ENCODE results near the gene RGS9. TPM values are rescaled to one million over a fixed set of nuclear protein-coding genes. Genes with fewer than 3 reads are reported as not detected.

Gene RGS9
- total and polyA plus RNA-seq, 10 of the 15 experiments (the other 5 are each of a cell fraction or from before 2014, with no cell fraction given): 1.1 to 10.6 (median 5.6) TPM

- TF ChIP-seq SPI1 (IDR thresholded peaks at IDR 0.05; ENCODE audit: borderline replicate concordance, insufficient read depth, low read depth, low read length) (no peak), ZNF592 (IDR thresholded peaks at IDR 0.05) (no peak), MEF2B (IDR thresholded peaks at IDR 0.05; ENCODE audit: partially characterized antibody, poor library complexity, severe bottlenecking) (no peak), STAT3 (IDR thresholded peaks at IDR 0.05; ENCODE audit: low read depth, low read length) (no peak)
Observed at GRCh38 chr17:65249774-65250173, 112.6 kb downstream of the RGS9 start (continued).

- Histone ChIP-seq H3K36me3 (ENCODE audit: control insufficient read depth in 2 of 2, insufficient read depth in 2 of 2, low read length in 1 of 2) (no peaks in the 10 kb centered on the region), H3K4me2 (ENCODE audit: control insufficient read depth, insufficient read depth) (no peak overlapping the region), H3K9ac (ENCODE audit: control insufficient read depth, insufficient read depth, low read length) (no peak overlapping the region), H3K27me3 (replicated peaks in 1 of 2; ENCODE audit: control insufficient read depth in 2 of 2, insufficient read depth in 2 of 2, low read length in 1 of 2) (0 out of 4 replicates have a peak, but pooled peaks cover 0 to 1% of the 10 kb centered on the region in 2 experiments), H4K20me1 (ENCODE audit: control insufficient read depth, insufficient read depth) (no peaks in the 10 kb centered on the region), H2AFZ (ENCODE audit: control insufficient read depth, low read depth, low read length) (no peak overlapping the region), H3K9me3 (replicated peaks; ENCODE audit: control insufficient read depth, insufficient read depth, low read length) (no peaks in the 10 kb centered on the region; the same call in 2 of the 3 replicates), H3K4me1 (ENCODE audit: control insufficient read depth, insufficient read depth, low read length) (no peaks in the 10 kb centered on the region), H3K27ac (ENCODE audit: control insufficient read depth, insufficient read depth) (no peak overlapping the region), H3K4me3 (no peak overlapping the region), H3K79me2 (ENCODE audit: control insufficient read depth, insufficient read depth, low read length) (no peaks in the 10 kb centered on the region)
- TF ChIP-seq, protein P1, sequence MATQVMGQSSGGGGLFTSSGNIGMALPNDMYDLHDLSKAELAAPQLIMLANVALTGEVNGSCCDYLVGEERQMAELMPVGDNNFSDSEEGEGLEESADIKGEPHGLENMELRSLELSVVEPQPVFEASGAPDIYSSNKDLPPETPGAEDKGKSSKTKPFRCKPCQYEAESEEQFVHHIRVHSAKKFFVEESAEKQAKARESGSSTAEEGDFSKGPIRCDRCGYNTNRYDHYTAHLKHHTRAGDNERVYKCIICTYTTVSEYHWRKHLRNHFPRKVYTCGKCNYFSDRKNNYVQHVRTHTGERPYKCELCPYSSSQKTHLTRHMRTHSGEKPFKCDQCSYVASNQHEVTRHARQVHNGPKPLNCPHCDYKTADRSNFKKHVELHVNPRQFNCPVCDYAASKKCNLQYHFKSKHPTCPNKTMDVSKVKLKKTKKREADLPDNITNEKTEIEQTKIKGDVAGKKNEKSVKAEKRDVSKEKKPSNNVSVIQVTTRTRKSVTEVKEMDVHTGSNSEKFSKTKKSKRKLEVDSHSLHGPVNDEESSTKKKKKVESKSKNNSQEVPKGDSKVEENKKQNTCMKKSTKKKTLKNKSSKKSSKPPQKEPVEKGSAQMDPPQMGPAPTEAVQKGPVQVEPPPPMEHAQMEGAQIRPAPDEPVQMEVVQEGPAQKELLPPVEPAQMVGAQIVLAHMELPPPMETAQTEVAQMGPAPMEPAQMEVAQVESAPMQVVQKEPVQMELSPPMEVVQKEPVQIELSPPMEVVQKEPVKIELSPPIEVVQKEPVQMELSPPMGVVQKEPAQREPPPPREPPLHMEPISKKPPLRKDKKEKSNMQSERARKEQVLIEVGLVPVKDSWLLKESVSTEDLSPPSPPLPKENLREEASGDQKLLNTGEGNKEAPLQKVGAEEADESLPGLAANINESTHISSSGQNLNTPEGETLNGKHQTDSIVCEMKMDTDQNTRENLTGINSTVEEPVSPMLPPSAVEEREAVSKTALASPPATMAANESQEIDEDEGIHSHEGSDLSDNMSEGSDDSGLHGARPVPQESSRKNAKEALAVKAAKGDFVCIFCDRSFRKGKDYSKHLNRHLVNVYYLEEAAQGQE (IDR thresholded peaks at IDR 0.05; ENCODE audit: low read depth, low read length): peak; percentile 73; the same call in 1 of the 2 replicates
- TF ChIP-seq, protein P2, sequence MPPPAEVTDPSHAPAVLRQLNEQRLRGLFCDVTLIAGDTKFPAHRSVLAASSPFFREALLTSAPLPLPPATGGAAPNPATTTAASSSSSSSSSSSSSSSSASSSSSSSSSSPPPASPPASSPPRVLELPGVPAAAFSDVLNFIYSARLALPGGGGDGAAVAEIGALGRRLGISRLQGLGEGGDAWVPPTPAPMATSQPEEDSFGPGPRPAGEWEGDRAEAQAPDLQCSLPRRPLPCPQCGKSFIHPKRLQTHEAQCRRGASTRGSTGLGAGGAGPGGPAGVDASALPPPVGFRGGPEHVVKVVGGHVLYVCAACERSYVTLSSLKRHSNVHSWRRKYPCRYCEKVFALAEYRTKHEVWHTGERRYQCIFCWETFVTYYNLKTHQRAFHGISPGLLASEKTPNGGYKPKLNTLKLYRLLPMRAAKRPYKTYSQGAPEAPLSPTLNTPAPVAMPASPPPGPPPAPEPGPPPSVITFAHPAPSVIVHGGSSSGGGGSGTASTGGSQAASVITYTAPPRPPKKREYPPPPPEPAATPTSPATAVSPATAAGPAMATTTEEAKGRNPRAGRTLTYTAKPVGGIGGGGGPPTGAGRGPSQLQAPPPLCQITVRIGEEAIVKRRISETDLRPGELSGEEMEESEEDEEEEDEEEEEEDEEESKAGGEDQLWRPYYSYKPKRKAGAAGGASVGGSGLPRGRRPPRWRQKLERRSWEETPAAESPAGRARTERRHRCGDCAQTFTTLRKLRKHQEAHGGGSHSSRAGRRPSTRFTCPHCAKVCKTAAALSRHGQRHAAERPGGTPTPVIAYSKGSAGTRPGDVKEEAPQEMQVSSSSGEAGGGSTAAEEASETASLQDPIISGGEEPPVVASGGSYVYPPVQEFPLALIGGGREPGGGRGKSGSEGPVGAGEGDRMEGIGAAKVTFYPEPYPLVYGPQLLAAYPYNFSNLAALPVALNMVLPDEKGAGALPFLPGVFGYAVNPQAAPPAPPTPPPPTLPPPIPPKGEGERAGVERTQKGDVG (CRISPR knock-in tag; IDR thresholded peaks at IDR 0.05): no peak
- no peak for TF ChIP-seq EP300 (IDR thresholded peaks at IDR 0.05; ENCODE audit: borderline replicate concordance in 1 of 2, control insufficient read depth in 1 of 2, low read depth in 2 of 2, low read length in 2 of 2)
- RAD21 ChIA-PET (ENCODE audit: unreplicated experiment): no interaction called here
- WGBS (ENCODE audit: insufficient coverage, insufficient replicate concordance, low lambda C conversion rate, missing lambda C conversion rate): 42% methylated on average over 1 of the region's 1 CpG
- BruUV-seq (replicated peaks): no TSS peak
- in situ Hi-C loops (cut with MboI) (no loop called here), intact Hi-C loops (cut with micrococcal nuclease; ENCODE audit: unreplicated experiment) (no loop called here)
- SMC1A ChIA-PET (ENCODE audit: uncharacterized antibody, unreplicated experiment): interaction anchor here (1.2 kb wide), 1 partner anchor 40 kb away, joined by 3 read pairs; no protein-coding TSS in a partner anchor
- DNase-seq (ENCODE audit: low read depth, low spot score) (no peak), FAIRE-seq (no peak), ATAC-seq (no peak)
- CTCF ChIA-PET: no interaction called here
- POLR2A ChIA-PET: no interaction called here
Observed at GRCh38 chr17:65254166-65254565, 117.0 kb downstream of the RGS9 start.

All from GM12878 (cell line).